ENCODE measurements around the gene CBLN3.
"Not testable (repeated sequence)": the region's sequence is repeated elsewhere in the genome, so short reads cannot be mapped to it uniquely, and the experiment has no call there.

The CBLN3 gene

GRCh38 chr14:24461336-24461735, 31.9 kb upstream of the CBLN3 start:
- no peaks in the 10 kb centered on the region for H4K20me1 ChIP-seq (ENCODE audit: insufficient read depth, low read length)
- H3K9me3 ChIP-seq (ENCODE audit: insufficient read depth, low read length), result no peaks in the 10 kb centered on the region
- H3K4me3 ChIP-seq (ENCODE audit: low read length), result no peak overlapping the region
- no peak overlapping the region for H3K4me2 ChIP-seq (ENCODE audit: low read length)
- no peak overlapping the region for H3K27ac ChIP-seq (ENCODE audit: low read length)
- no peaks in the 10 kb centered on the region for H3K4me1 ChIP-seq (ENCODE audit: low read length)
- TF ChIP-seq EZH2phosphoT487 (IDR thresholded peaks at IDR 0.05; ENCODE audit: low read depth), result no peak
- no peak for TF ChIP-seq CTCF (IDR thresholded peaks at IDR 0.05; ENCODE audit: low read depth, low read length)
- H3K9ac ChIP-seq (ENCODE audit: low read length), result no peak overlapping the region
- H2AFZ ChIP-seq (ENCODE audit: low read depth, low read length), result no peak overlapping the region
- H3K36me3 ChIP-seq (replicated peaks; ENCODE audit: low read depth, low read length), result no peaks in the 10 kb centered on the region
- no peaks in the 10 kb centered on the region for H3K27me3 ChIP-seq (ENCODE audit: low read depth, low read length)
- H3K79me2 ChIP-seq (ENCODE audit: low read length), result no peaks in the 10 kb centered on the region

- no peak overlapping the region for H2AFZ ChIP-seq (ENCODE audit: low read depth, low read length)
- no peak for TF ChIP-seq CTCF (IDR thresholded peaks at IDR 0.05; ENCODE audit: low read depth, low read length)
- no peak for TF ChIP-seq EZH2phosphoT487 (IDR thresholded peaks at IDR 0.05; ENCODE audit: low read depth)
- H3K4me3 ChIP-seq (ENCODE audit: low read length), result no peak overlapping the region
- H3K27me3 ChIP-seq (ENCODE audit: low read depth, low read length), result no peaks in the 10 kb centered on the region
- no peaks in the 10 kb centered on the region for H4K20me1 ChIP-seq (ENCODE audit: insufficient read depth, low read length)
- H3K4me1 ChIP-seq (ENCODE audit: low read length), result no peaks in the 10 kb centered on the region
- H3K27ac ChIP-seq (ENCODE audit: low read length), result no peak overlapping the region
- no peaks in the 10 kb centered on the region for H3K79me2 ChIP-seq (ENCODE audit: low read length)
- H3K4me2 ChIP-seq (ENCODE audit: low read length), result no peak overlapping the region
- no peaks in the 10 kb centered on the region for H3K9me3 ChIP-seq (ENCODE audit: insufficient read depth, low read length)
- H3K9ac ChIP-seq (ENCODE audit: low read length), result no peak overlapping the region
- no peaks in the 10 kb centered on the region for H3K36me3 ChIP-seq (replicated peaks; ENCODE audit: low read depth, low read length)
Measured at GRCh38 chr14:24459331-24459730, 29.9 kb upstream of the CBLN3 start.

GRCh38 chr14:24458736-24459135, 29.3 kb upstream of the CBLN3 start:
- Histone ChIP-seq H3K4me2 (ENCODE audit: low read length) (no peak overlapping the region), H4K20me1 (ENCODE audit: insufficient read depth, low read length) (no peaks in the 10 kb centered on the region), H3K27me3 (ENCODE audit: low read depth, low read length) (no peaks in the 10 kb centered on the region), H3K79me2 (ENCODE audit: low read length) (no peaks in the 10 kb centered on the region), H3K4me3 (ENCODE audit: low read length) (no peak overlapping the region), H3K9me3 (ENCODE audit: insufficient read depth, low read length) (no peaks in the 10 kb centered on the region), H3K36me3 (replicated peaks; ENCODE audit: low read depth, low read length) (no peaks in the 10 kb centered on the region), H3K27ac (ENCODE audit: low read length) (no peak overlapping the region), H3K9ac (ENCODE audit: low read length) (no peak overlapping the region), H3K4me1 (ENCODE audit: low read length) (no peaks in the 10 kb centered on the region), H2AFZ (ENCODE audit: low read depth, low read length) (no peak overlapping the region)
- TF ChIP-seq EZH2phosphoT487 (IDR thresholded peaks at IDR 0.05; ENCODE audit: low read depth), result no peak
- TF ChIP-seq CTCF (IDR thresholded peaks at IDR 0.05; ENCODE audit: low read depth, low read length), result no peak

GRCh38 chr14:24456980-24457379, 27.5 kb upstream of the CBLN3 start:
- H3K9me3 ChIP-seq (ENCODE audit: insufficient read depth, low read length), result no peaks in the 10 kb centered on the region
- H3K27ac ChIP-seq (ENCODE audit: low read length), result no peak overlapping the region
- H3K4me1 ChIP-seq (ENCODE audit: low read length), result no peaks in the 10 kb centered on the region
- no peak overlapping the region for H3K4me2 ChIP-seq (ENCODE audit: low read length)
- no peaks in the 10 kb centered on the region for H3K79me2 ChIP-seq (ENCODE audit: low read length)
- TF ChIP-seq CTCF (IDR thresholded peaks at IDR 0.05; ENCODE audit: low read depth, low read length) (no peak), EZH2phosphoT487 (IDR thresholded peaks at IDR 0.05; ENCODE audit: low read depth) (no peak)
- H3K36me3 ChIP-seq (replicated peaks; ENCODE audit: low read depth, low read length), result no peaks in the 10 kb centered on the region
- H3K4me3 ChIP-seq (ENCODE audit: low read length), result no peak overlapping the region
- H3K27me3 ChIP-seq (ENCODE audit: low read depth, low read length), result no peaks in the 10 kb centered on the region
- H4K20me1 ChIP-seq (ENCODE audit: insufficient read depth, low read length), result no peaks in the 10 kb centered on the region
- no peak overlapping the region for H3K9ac ChIP-seq (ENCODE audit: low read length)
- no peak overlapping the region for H2AFZ ChIP-seq (ENCODE audit: low read depth, low read length)

GRCh38 chr14:24450828-24451227, 21.4 kb upstream of the CBLN3 start:
- H3K9ac ChIP-seq (ENCODE audit: low read length); H3K4me3 ChIP-seq (ENCODE audit: low read length); H3K4me2 ChIP-seq (ENCODE audit: low read length); H3K4me1 ChIP-seq (ENCODE audit: low read length); H3K9me3 ChIP-seq (ENCODE audit: insufficient read depth, low read length); H3K79me2 ChIP-seq (ENCODE audit: low read length); H2AFZ ChIP-seq (ENCODE audit: low read depth, low read length); H3K36me3 ChIP-seq (replicated peaks; ENCODE audit: low read depth, low read length); H3K27me3 ChIP-seq (ENCODE audit: low read depth, low read length); H3K27ac ChIP-seq (ENCODE audit: low read length); H4K20me1 ChIP-seq (ENCODE audit: insufficient read depth, low read length): not testable (repeated sequence)

Data from OCI-LY3 (cell line).